AG09309 (cell line): Measurements from ENCODE around the gene TRAF4.

Experiments used
- DNase-seq: peaks from one replicate; pipeline ENCODE4 v3.0.0-alpha.2; 2010; ENCODE audit warnings: low read depth
- H3K4me3 ChIP-seq: 2 replicates; pipeline ENCODE4 v1.5.1; 2011; ENCODE audit warnings: mild to moderate bottlenecking, low read depth, low read length, moderate library complexity; ENCODE audit not compliant: control insufficient read depth
- TF ChIP-seq, protein P1 (sequence below): IDR thresholded peaks from 2 replicates; pipeline ENCODE4 v1.5.1; 2011; ENCODE audit warnings: mild to moderate bottlenecking, low read depth, low read length, inconsistent platforms; ENCODE audit not compliant: insufficient read depth, control insufficient read depth; ENCODE audit errors: missing control alignments

Gene TRAF4

DNA sequence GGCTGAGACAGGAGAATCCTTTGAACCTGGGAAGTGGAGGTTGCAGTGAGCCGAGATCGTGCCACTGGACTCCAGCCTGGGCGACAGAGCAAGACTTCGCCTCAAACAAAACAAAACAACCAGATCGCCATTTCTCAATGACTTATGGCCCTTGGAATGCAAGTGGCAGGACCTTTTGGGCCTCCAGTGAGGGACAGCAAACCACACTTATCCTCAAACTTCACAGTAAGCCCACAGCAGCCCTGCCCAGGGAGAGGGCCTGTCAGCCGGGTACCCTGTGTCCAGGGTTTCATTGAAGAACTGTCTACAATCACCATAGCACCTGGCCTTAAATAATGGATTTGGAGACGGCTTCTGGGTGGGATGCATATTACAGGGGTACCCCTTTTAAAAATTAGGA lies 11.7 kb downstream of the TRAF4 start:
- DNase-seq: no peak
- H3K4me3 ChIP-seq: no peak overlapping the region
- TF ChIP-seq, protein P1, sequence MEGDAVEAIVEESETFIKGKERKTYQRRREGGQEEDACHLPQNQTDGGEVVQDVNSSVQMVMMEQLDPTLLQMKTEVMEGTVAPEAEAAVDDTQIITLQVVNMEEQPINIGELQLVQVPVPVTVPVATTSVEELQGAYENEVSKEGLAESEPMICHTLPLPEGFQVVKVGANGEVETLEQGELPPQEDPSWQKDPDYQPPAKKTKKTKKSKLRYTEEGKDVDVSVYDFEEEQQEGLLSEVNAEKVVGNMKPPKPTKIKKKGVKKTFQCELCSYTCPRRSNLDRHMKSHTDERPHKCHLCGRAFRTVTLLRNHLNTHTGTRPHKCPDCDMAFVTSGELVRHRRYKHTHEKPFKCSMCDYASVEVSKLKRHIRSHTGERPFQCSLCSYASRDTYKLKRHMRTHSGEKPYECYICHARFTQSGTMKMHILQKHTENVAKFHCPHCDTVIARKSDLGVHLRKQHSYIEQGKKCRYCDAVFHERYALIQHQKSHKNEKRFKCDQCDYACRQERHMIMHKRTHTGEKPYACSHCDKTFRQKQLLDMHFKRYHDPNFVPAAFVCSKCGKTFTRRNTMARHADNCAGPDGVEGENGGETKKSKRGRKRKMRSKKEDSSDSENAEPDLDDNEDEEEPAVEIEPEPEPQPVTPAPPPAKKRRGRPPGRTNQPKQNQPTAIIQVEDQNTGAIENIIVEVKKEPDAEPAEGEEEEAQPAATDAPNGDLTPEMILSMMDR: no peak

DNA sequence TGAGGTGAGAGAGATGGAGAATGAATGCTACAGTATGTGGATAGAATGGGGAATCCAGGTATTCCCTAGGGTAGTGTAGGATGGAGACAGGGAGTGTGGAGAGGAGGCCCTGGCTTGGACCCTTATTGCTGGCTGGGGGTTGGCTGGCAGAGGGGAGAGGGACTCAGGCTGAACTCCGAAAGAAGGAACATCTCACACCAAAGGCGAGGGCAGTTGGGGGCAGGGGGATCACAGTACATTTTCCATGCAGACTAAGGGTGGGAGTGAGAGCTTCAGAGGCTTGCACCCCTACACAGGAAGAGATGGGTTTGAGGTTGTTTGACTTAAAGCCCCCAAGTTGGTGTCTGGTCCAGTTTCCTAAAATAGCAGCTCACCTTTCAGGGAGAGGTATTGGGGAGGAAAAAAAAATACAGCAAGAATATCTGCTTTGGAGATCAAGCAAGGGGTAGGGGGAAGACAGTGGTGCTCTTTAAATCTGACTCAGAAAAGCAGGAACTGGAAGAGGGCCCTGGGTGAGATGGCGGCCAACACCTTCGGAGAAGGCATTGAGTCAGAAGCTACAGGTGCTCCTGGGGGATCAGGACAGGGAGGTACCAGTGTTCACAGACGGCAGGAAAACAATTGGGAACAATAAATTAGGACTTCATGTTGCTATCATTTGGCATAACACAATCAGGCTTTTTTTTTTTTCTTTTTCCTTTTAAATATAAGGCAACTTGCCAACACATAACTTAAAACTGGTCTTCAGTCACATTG lies 12.4 kb downstream of the TRAF4 start:
- DNase-seq: no peak
- TF ChIP-seq, protein P1: no peak
- H3K4me3 ChIP-seq: no peak overlapping the region

DNA sequence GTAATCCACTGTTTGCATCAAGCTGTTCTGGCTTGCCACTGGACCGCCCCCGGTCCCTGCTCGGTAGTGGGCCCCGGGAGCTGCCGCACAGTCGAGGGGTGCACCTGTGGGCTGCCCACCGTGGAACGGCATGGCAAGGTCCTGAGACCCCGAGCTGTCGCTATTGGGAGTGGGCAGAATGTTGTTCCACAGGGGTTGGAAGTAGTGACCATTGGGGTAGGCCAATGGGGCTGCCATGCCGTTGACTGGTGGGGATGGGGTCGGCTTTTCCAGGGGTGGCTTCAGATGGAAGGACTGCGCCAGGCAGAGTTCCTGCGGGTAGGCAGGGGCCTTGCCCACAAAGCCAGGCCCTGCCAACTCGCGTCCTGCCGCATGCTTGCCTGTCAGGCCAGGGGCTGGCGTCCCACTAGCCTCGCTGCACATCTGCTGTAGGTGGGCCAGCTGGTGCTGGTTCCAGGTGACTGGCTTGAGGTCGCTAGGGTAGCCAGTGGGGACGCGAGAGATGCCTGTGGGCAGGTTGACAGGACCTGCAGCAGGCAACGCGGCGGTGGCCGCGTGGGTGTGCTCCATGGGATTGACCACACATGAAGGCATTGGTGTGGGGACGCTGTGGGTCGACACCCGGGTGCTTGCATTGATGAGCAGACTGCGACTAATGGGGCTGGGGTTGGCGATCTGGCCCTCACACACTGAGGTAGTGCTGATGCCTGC lies 14.8 kb downstream of the TRAF4 start:
- H3K4me3 ChIP-seq: no peak overlapping the region
- TF ChIP-seq, protein P1: no peak
- DNase-seq: no peak

DNA sequence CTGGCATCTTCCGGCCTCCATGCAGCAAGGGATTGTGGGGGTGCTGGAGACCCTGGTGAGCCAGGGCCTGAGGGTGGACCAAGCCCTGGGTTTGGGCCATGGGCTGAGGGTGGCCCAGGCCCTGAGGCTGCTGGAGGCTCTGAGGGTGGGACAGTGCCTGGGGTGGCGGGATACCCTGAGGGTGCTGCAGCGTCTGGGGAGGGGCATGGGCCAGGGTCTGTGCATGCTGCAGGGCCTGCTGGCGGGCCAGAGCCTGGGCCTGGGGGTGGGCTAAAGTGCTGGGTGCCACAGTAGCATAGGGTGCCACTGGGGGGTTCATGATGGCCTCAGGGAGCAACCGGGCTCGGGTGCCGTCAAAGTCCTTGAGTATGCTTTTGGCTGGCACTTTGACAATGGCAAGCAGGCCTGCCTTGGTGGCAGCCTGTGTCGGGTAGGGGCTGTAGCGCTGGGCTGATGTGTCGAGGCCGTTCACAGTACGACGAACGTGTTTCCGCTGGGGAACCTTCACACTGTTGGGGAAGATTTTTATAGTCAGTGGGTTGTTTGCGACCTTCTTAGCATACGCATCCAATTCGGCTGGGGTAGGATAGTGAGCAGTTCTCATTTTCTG lies 15.6 kb downstream of the TRAF4 start:
- TF ChIP-seq, protein P1: no peak
- no peak overlapping the region for H3K4me3 ChIP-seq
- DNase-seq: no peak

DNA sequence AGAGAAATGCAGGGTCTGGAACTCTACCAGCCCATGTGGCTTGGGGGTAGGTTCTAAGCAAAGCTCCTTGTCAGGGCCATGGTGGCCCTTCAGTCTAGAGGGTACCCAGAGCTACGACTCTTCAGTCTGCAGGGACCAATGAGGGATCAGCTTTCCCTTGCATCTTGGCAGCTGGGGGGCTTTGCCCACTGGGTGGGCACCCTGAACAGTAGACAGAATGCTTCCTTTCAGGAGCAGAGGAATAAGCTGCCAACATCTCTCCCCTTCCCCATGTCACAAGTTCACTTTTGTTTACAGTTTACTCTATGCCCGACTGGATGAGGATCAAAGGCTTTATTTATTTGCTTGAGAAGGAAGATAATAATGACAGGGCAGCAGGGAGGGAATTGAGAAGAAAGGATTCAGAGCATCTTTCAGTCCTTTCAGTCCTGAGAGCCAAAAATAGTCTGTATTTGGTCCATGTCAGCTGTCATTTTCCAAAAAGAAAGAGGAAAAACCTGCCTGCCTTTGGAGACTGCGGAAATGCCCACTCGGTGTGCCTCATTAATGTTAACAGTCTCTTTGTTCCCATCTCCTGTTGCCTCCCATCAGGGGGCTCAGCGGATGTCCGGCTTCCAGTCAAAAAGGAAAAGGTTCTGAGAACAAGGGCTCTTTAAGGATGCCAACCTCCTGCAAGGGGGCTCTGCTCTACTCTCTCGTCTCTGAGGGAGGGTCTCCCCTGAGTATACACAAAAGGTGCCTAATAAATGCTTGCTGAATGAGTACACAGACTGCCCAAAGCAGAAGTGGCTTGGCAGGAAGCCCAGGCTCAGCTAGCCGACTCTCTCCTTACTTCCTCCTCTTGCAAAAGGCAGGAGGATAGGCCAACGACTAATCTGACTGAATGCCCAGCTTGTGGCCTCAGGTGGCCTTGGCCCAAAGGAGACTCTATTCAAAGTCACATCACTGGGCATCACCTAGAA lies 17.1 kb downstream of the TRAF4 start:
- TF ChIP-seq, protein P1: no peak
- peak; percentile 10 for DNase-seq
- H3K4me3 ChIP-seq: no peak overlapping the region
